NT2/D1 (cell line): ENCODE results near the gene PIGN.
"Not testable (repeated sequence)": the region's sequence is repeated elsewhere in the genome, so short reads cannot be mapped to it uniquely, and the experiment has no call there.

Experiments used
- DNase-seq: peaks from one replicate; pipeline ENCODE4 v3.0.0-alpha.2; 2011; ENCODE audit warnings: low read depth, low spot score
- H3K27me3 ChIP-seq: 2 replicates; pipeline ENCODE4 v1.6.0; 2011; ENCODE audit warnings: mild to moderate bottlenecking; ENCODE audit not compliant: insufficient read length, insufficient read depth
- H3K36me3 ChIP-seq: 2 replicates; pipeline ENCODE4 v1.6.1; 2011; ENCODE audit warnings: mild to moderate bottlenecking, low read length, mixed read lengths; ENCODE audit not compliant: insufficient read depth, insufficient read length
- H3K4me1 ChIP-seq: 2 replicates; pipeline ENCODE4 v1.5.1; 2011; ENCODE audit not compliant: insufficient read depth, insufficient read length
- H3K4me3 ChIP-seq: 2 replicates; pipeline ENCODE4 v1.5.1; 2011; ENCODE audit warnings: low read depth; ENCODE audit not compliant: insufficient read length
- H3K9ac ChIP-seq: 2 replicates; pipeline ENCODE4 v1.6.0; 2011; ENCODE audit warnings: low read depth; ENCODE audit not compliant: insufficient read length
- H3K9me3 ChIP-seq: 2 replicates; pipeline ENCODE4 v1.5.1; 2011; ENCODE audit warnings: mild to moderate bottlenecking, low read length; ENCODE audit not compliant: insufficient read depth
- SUZ12 ChIP-seq: IDR thresholded peaks from 2 replicates; pipeline ENCODE4 v1.6.1; 2011; ENCODE audit not compliant: insufficient read length, insufficient read depth; ENCODE audit errors: extremely low read depth
- YY1 ChIP-seq: IDR thresholded peaks from 2 replicates; pipeline ENCODE4 v1.6.1; 2011; ENCODE audit not compliant: insufficient read length, insufficient read depth
- ZNF274 ChIP-seq: IDR thresholded peaks from 2 replicates; pipeline ENCODE4 v1.6.1; 2011; ENCODE audit warnings: mild to moderate bottlenecking, low read depth, low read length

PIGN gene

GRCh38 chr18:62060820-62061219, 126.0 kb downstream of the PIGN start:
- no peaks in the 10 kb centered on the region for H3K27me3 ChIP-seq
- no peaks in the 10 kb centered on the region for H3K4me1 ChIP-seq
- H3K4me3 ChIP-seq: no peak overlapping the region
- no peaks in the 10 kb centered on the region for H3K9me3 ChIP-seq
- no peak overlapping the region for H3K9ac ChIP-seq
- no peaks in the 10 kb centered on the region for H3K36me3 ChIP-seq
- no peak for DNase-seq
- TF ChIP-seq ZNF274: no peak
- no peak for TF ChIP-seq SUZ12
- no peak for TF ChIP-seq YY1

DNA sequence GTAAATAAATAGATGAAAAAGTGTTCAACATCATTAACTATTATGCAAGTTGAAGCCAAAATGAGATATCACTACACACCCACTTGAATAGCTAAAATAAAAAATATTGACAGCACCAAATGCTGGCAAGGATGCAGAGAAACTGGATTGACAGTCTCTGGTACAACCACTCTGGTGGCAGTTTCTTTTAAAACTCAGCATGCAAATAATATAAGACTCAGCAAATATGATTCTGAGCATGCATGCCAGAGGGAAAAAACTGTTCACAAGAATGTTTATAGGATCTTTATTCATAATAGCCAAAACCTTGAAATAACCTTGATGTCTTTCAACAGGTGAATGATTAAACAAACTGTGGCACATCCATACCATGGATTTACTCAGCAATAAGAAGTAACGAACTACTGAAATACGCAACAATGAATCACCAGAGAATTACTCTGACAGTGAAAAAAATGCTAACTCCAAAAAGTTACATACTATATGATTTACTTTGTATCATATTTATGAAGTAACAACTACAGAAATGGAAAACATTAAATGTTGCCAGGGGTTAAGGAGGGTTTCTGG, 131.8 kb downstream of the PIGN start:
- no peak for TF ChIP-seq ZNF274
- TF ChIP-seq SUZ12: no peak
- TF ChIP-seq YY1: no peak
- no peak for DNase-seq
- H3K4me3 ChIP-seq: no peak overlapping the region
- H3K36me3 ChIP-seq: no peaks in the 10 kb centered on the region
- H3K9ac ChIP-seq: no peak overlapping the region
- H3K27me3 ChIP-seq: no peaks in the 10 kb centered on the region
- H3K4me1 ChIP-seq: no peaks in the 10 kb centered on the region
- H3K9me3 ChIP-seq: no peaks in the 10 kb centered on the region

GRCh38 chr18:62048279-62048678, 138.6 kb downstream of the PIGN start:
- TF ChIP-seq SUZ12: no peak
- TF ChIP-seq YY1: no peak
- TF ChIP-seq ZNF274: no peak
- no peaks in the 10 kb centered on the region for H3K4me1 ChIP-seq
- no peak for DNase-seq

GRCh38 chr18:62045316-62045715, 141.5 kb downstream of the PIGN start:
- Histone ChIP-seq H3K9me3 (no peaks in the 10 kb centered on the region), H3K4me1 (no peaks in the 10 kb centered on the region), H3K27me3 (no peaks in the 10 kb centered on the region), H3K4me3 (no peak overlapping the region), H3K36me3 (no peaks in the 10 kb centered on the region), H3K9ac (no peak overlapping the region)
- DNase-seq: no peak
- TF ChIP-seq YY1 (no peak), ZNF274 (no peak), SUZ12 (no peak)

More at GRCh38 chr18:62048279-62048678, 138.6 kb downstream of the PIGN start:
- Histone ChIP-seq H3K4me3 (no peak overlapping the region), H3K9me3 (no peaks in the 10 kb centered on the region), H3K9ac (no peak overlapping the region), H3K27me3 (no peaks in the 10 kb centered on the region), H3K36me3 (no peaks in the 10 kb centered on the region)

DNA sequence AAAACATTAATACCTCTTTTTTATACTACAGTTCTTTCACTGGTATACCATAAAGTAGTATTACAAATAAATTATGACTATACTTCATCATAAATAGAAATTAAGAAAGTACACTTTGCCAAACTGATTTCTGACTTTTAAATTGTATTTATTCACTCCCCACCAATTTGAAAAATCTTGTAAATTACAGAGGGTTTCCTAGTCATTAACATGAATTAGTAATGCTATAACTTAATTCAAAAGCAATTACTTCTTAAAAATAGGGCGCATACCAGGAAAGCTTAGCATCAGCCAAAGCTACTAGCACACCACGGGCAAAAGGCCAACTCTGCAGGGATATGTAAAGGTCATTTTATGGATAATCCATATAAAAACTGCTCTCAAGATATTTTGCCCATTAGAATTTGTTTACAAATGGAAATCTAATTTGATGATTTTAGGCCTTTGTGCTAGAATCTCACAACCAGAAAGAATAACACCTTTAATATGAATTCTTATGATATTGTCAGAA, 142.3 kb downstream of the PIGN start:
- H3K36me3 ChIP-seq: no peaks in the 10 kb centered on the region
- no peaks in the 10 kb centered on the region for H3K4me1 ChIP-seq
- H3K4me3 ChIP-seq: no peak overlapping the region
- H3K9ac ChIP-seq: no peak overlapping the region
- TF ChIP-seq SUZ12: no peak
- no peak for TF ChIP-seq YY1
- no peak for TF ChIP-seq ZNF274
- H3K9me3 ChIP-seq: no peaks in the 10 kb centered on the region
- no peaks in the 10 kb centered on the region for H3K27me3 ChIP-seq
- no peak for DNase-seq

- H3K27me3 ChIP-seq: no peaks in the 10 kb centered on the region
- DNase-seq: no peak
- H3K4me1 ChIP-seq: no peaks in the 10 kb centered on the region
- TF ChIP-seq YY1: no peak
- no peak for TF ChIP-seq ZNF274
- no peak for TF ChIP-seq SUZ12
- no peaks in the 10 kb centered on the region for H3K9me3 ChIP-seq
- no peaks in the 10 kb centered on the region for H3K36me3 ChIP-seq
- no peak overlapping the region for H3K9ac ChIP-seq
- H3K4me3 ChIP-seq: no peak overlapping the region
Measured at GRCh38 chr18:62037989-62038778, 148.7 kb downstream of the PIGN start.

- TF ChIP-seq YY1: no peak
- TF ChIP-seq ZNF274: no peak
- no peak for TF ChIP-seq SUZ12
- H3K4me1 ChIP-seq: no peaks in the 10 kb centered on the region
- H3K9ac ChIP-seq: no peak overlapping the region
- DNase-seq: no peak
- H3K36me3 ChIP-seq: no peaks in the 10 kb centered on the region
- H3K9me3 ChIP-seq: no peaks in the 10 kb centered on the region
- H3K27me3 ChIP-seq: no peaks in the 10 kb centered on the region
- no peak overlapping the region for H3K4me3 ChIP-seq
Measured at GRCh38 chr18:62037012-62037742, 149.7 kb downstream of the PIGN start.

DNA sequence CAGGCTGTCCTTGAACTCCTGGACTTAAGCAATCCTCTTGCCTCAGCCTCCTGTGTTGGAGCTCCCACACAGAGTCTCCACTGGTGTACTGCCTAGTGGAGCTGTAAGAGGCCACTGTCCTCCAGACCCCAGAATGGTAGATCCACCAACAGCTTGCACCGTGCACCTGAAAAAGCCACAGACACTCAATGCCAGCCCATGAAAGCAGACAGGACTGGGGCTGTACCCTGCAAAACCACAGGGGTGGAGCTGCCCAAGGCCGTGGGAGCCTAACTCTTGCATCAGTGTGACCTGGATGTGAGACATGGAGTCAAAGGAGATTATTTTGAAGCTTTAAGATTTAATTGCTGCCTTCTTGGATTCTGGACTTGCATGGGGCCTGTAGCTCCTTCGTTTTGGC, 152.6 kb downstream of the PIGN start:
- H3K9me3 ChIP-seq, H3K4me3 ChIP-seq, DNase-seq: not testable (repeated sequence)

More for the DNA sequence above, 152.6 kb downstream of the PIGN start:
- not testable (repeated sequence) for H3K9ac ChIP-seq, H3K4me1 ChIP-seq, H3K36me3 ChIP-seq, H3K27me3 ChIP-seq
